ENCODE data around the gene KCNH6.

DNA sequence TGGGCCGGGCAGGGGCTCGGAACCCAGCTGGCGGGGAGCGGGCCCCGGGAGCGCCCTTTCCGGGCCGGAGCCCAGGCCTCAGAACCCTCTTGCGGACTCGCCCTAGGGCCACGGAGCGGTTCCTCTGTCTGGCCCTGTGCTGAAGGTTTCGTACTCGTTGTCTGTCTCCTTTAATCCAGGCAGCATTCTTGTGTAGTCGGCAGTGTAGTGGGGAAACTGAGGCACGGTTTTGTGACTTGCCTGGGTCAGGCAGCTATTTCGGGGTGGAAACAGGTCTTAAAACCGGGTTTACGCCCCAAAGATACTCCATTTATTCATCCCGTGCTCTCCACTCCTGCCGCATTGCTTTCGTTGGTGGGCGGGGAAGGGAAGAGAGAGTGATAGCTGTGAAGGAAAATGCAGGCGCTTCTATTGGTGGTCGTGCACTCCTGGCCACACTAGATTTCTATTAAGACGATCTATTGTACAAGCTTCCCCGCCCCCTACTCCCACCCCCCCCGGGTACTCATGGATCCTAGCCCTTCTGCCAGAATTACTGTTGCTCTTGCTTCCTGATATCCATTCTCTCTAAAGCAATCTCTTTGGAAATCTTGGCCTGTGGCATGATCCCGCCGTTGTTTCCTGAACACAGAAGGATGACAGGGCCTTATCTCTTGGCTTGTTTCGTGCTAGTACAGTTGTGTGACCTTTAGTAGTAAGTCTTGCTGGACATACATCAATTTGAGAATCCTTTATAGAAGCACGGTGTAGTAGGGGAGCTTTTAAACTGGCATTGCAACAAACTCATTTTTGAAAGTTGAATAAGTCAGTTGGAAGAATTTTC, 27.9 kb downstream of the KCNH6 start:
- TF ChIP-seq POLR2A (IDR thresholded peaks at IDR 0.05; ENCODE audit: low read depth, low read length) (no peak), PAX5 (IDR thresholded peaks at IDR 0.05; ENCODE audit: insufficient read depth, low read length, severe bottlenecking) (no peak), POLR2AphosphoS5 (IDR thresholded peaks at IDR 0.05; ENCODE audit: low read depth, low read length) (no peak), SPI1 (IDR thresholded peaks at IDR 0.05; ENCODE audit: low read depth, low read length) (no peak), TAF1 (IDR thresholded peaks at IDR 0.05; ENCODE audit: low read depth, low read length) (no peak)

All from GM12891 (cell line).